GM21447 (cell line): Measurements from ENCODE around the gene U2SURP.

ENCODE experiments used
- ATAC-seq: cut with Tn5 transposase; IDR thresholded peaks from one replicate; pipeline ENCODE4 v1.9.1; 2021; ENCODE audit not compliant: unreplicated experiment

Gene U2SURP

GRCh38 chr3:143099690-143100089 lies 98.3 kb downstream of the U2SURP start:
- no peak for ATAC-seq

- no peak for ATAC-seq
These were observed 99.1 kb downstream of the U2SURP start for GRCh38 chr3:143100451-143100850.

- no peak for ATAC-seq
These were observed 100.5 kb downstream of the U2SURP start for GRCh38 chr3:143101792-143102381.

- no peak for ATAC-seq
These were observed 102.3 kb downstream of the U2SURP start for GRCh38 chr3:143103652-143104051.

GRCh38 chr3:143105170-143105569 lies 103.8 kb downstream of the U2SURP start:
- no peak for ATAC-seq

GRCh38 chr3:143109861-143110260 lies 108.5 kb downstream of the U2SURP start:
- ATAC-seq, result no peak
